ENCODE measurements around the gene PRR5.

PRR5 gene

DNA sequence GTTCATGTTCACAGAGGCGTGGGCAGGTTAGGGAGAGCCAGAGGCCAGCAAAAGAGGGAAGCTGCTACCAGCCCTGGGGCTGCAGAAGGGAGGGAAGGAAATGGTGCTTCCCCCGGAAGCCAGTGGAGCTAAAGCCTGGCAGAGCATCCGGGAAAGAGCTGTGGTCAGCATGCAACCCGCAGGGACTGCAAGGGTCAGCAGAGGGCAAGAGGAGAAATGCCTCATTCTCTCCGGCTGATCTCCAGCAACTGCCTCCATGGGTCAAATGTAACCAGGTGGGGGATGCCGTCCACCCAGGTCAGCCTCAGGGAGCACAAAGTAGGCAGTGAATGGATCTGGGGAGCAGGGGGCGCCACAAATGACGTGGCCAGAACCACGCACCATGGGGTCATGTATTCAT lies 36.9 kb upstream of the PRR5 start:
- no peak overlapping the region for H2AFZ ChIP-seq (ENCODE audit: low read length, unreplicated experiment)
- H3K36me3 ChIP-seq (ENCODE audit: insufficient read depth, low read length), result no peaks in the 10 kb centered on the region
- no peaks in the 10 kb centered on the region for H3K79me2 ChIP-seq (ENCODE audit: control insufficient read depth, insufficient read depth, low read length, unreplicated experiment)
- H3K4me1 ChIP-seq (ENCODE audit: control insufficient read depth, insufficient read depth, low read length, unreplicated experiment), result no peaks in the 10 kb centered on the region
- H3K27me3 ChIP-seq (ENCODE audit: insufficient read depth, low read length), result peaks cover 24% of the 10 kb centered on the region
- H3K4me3 ChIP-seq (ENCODE audit: low read depth, low read length), result no peak overlapping the region
- H3K27ac ChIP-seq (ENCODE audit: low read depth, low read length), result no peak overlapping the region

DNA sequence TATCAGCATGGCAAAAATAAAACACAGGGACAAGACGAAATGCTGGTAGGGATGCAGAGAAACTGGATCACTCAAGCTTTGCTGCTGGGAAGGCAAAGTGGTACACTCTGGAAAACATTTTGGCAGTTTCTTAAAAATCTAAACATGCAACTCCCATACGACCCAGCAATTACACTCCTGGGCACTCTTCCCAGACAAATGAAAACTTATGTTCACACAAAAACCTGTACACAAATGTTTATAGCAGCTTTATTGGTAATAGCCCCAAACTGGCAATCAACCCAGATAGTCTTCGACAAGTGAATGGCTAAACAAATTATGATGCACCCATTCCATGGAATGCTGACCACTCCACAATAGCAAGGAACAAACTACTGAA lies 35.8 kb upstream of the PRR5 start:
- H3K79me2 ChIP-seq (ENCODE audit: control insufficient read depth, insufficient read depth, low read length, unreplicated experiment), result no peaks in the 10 kb centered on the region
- H3K27ac ChIP-seq (ENCODE audit: low read depth, low read length), result no peak overlapping the region
- H2AFZ ChIP-seq (ENCODE audit: low read length, unreplicated experiment), result no peak overlapping the region
- H3K36me3 ChIP-seq (ENCODE audit: insufficient read depth, low read length), result no peaks in the 10 kb centered on the region
- H3K4me1 ChIP-seq (ENCODE audit: control insufficient read depth, insufficient read depth, low read length, unreplicated experiment), result no peaks in the 10 kb centered on the region
- H3K4me3 ChIP-seq (ENCODE audit: low read depth, low read length), result no peak overlapping the region
- peaks cover 27% of the 10 kb centered on the region for H3K27me3 ChIP-seq (ENCODE audit: insufficient read depth, low read length)

DNA sequence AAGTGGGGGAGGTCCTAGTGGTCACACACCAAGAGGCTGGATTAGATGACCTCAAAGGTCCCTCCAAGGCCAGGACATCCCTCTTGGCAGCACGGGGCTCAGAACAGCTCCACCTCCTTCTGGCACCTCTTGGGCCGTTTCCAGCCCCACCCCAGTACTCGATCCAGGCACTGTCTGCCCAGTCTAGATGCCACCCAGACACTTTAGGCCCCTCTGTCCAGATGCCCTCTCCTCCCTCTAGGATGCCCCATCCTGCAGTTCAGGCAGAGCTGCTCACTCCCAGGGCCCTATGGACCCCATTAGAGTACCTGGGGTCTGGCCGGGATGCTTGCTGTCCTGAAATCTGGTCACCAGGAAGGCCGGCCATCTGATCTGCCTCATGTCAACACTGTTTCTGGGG lies 34.7 kb upstream of the PRR5 start:
- Histone ChIP-seq H2AFZ (ENCODE audit: low read length, unreplicated experiment) (no peak overlapping the region), H3K4me1 (ENCODE audit: control insufficient read depth, insufficient read depth, low read length, unreplicated experiment) (no peaks in the 10 kb centered on the region), H3K36me3 (ENCODE audit: insufficient read depth, low read length) (no peaks in the 10 kb centered on the region), H3K27me3 (ENCODE audit: insufficient read depth, low read length) (peaks cover 22% of the 10 kb centered on the region), H3K27ac (ENCODE audit: low read depth, low read length) (no peak overlapping the region), H3K79me2 (ENCODE audit: control insufficient read depth, insufficient read depth, low read length, unreplicated experiment) (no peaks in the 10 kb centered on the region), H3K4me3 (ENCODE audit: low read depth, low read length) (no peak overlapping the region)

DNA sequence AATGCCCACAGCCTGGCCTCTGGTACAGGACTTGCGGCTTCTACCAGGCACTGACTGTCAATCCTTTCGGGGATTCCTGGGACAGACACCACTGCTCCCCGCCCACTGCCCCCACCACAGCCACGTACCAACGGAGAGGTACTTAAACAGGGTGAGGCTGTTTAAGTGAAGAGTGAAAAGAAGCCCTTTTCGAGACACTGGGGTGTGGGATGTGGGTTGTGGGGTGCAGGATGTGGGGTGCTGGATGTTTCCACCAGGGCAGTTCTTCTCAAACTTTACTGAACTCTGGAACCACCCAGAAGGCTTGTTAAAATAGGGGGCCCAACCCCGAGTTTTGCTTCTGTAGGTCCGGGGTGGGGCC lies 34.2 kb upstream of the PRR5 start:
- Histone ChIP-seq H3K36me3 (ENCODE audit: insufficient read depth, low read length) (no peaks in the 10 kb centered on the region), H2AFZ (ENCODE audit: low read length, unreplicated experiment) (no peak overlapping the region), H3K79me2 (ENCODE audit: control insufficient read depth, insufficient read depth, low read length, unreplicated experiment) (no peaks in the 10 kb centered on the region), H3K27me3 (ENCODE audit: insufficient read depth, low read length) (peaks cover 22% of the 10 kb centered on the region), H3K4me3 (ENCODE audit: low read depth, low read length) (no peak overlapping the region), H3K27ac (ENCODE audit: low read depth, low read length) (no peak overlapping the region), H3K4me1 (ENCODE audit: control insufficient read depth, insufficient read depth, low read length, unreplicated experiment) (no peaks in the 10 kb centered on the region)

DNA sequence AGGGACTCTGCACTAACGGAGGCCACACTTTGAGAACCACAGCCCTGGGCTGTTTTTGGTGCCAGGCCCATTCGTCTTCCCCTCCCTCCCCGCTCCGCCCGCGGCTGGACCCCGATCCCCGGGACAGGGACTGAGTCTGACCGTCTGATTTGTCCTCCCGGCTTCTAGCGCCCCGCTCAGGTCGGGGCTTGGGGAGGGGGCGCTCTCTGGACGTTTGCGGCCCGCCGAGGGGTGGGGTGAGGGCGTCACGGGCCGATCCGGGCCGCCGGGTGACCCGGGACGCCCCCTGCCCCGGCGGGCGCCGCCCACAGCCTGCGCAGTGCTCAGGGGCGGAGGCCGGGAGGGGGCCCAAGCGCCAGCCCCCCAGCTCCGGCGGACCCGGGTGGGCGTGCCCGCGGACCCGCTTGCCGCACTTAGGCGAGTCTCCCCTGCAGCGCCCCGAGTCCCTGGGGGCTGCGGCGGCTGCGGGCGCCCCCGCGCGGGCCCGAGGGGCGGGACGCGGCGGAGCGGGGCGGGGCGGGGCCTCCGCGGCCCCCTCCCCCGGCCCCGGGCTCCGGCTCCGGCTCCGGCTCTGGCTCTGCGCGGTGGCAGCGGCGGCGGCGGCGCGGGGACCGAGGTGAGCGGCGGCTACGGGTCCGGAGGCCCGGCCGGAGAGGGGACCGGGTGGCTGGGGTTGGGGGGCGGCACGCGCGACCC lies 33.7 kb upstream of the PRR5 start:
- Histone ChIP-seq H2AFZ (ENCODE audit: low read length, unreplicated experiment) (peak overlapping the region; percentile 14), H3K27me3 (ENCODE audit: insufficient read depth, low read length) (peaks cover 22% of the 10 kb centered on the region), H3K27ac (ENCODE audit: low read depth, low read length) (no peak overlapping the region), H3K36me3 (ENCODE audit: insufficient read depth, low read length) (no peaks in the 10 kb centered on the region), H3K4me1 (ENCODE audit: control insufficient read depth, insufficient read depth, low read length, unreplicated experiment) (no peaks in the 10 kb centered on the region), H3K79me2 (ENCODE audit: control insufficient read depth, insufficient read depth, low read length, unreplicated experiment) (no peaks in the 10 kb centered on the region), H3K4me3 (ENCODE audit: low read depth, low read length) (peak overlapping the region; percentile 49)

GRCh38 chr22:44668886-44669521 lies 33.0 kb upstream of the PRR5 start:
- Histone ChIP-seq H3K4me1 (ENCODE audit: control insufficient read depth, insufficient read depth, low read length, unreplicated experiment) (no peaks in the 10 kb centered on the region), H3K36me3 (ENCODE audit: insufficient read depth, low read length) (no peaks in the 10 kb centered on the region), H3K4me3 (ENCODE audit: low read depth, low read length) (peak overlapping the region; percentile 49; the same call in 1 of the 2 replicates), H3K27me3 (ENCODE audit: insufficient read depth, low read length) (peaks cover 22% of the 10 kb centered on the region), H3K79me2 (ENCODE audit: control insufficient read depth, insufficient read depth, low read length, unreplicated experiment) (no peaks in the 10 kb centered on the region), H3K27ac (ENCODE audit: low read depth, low read length) (no peak overlapping the region), H2AFZ (ENCODE audit: low read length, unreplicated experiment) (peak overlapping the region; percentile 14)

GRCh38 chr22:44669561-44669976 lies 32.4 kb upstream of the PRR5 start:
- no peak overlapping the region for H3K4me3 ChIP-seq (ENCODE audit: low read depth, low read length)
- H3K27me3 ChIP-seq (ENCODE audit: insufficient read depth, low read length), result peaks cover 22% of the 10 kb centered on the region
- H2AFZ ChIP-seq (ENCODE audit: low read length, unreplicated experiment), result no peak overlapping the region
- H3K79me2 ChIP-seq (ENCODE audit: control insufficient read depth, insufficient read depth, low read length, unreplicated experiment), result no peaks in the 10 kb centered on the region
- no peaks in the 10 kb centered on the region for H3K36me3 ChIP-seq (ENCODE audit: insufficient read depth, low read length)
- no peak overlapping the region for H3K27ac ChIP-seq (ENCODE audit: low read depth, low read length)
- no peaks in the 10 kb centered on the region for H3K4me1 ChIP-seq (ENCODE audit: control insufficient read depth, insufficient read depth, low read length, unreplicated experiment)

GRCh38 chr22:44670220-44670988 lies 31.6 kb upstream of the PRR5 start:
- Histone ChIP-seq H3K4me3 (ENCODE audit: low read depth, low read length) (no peak overlapping the region), H3K4me1 (ENCODE audit: control insufficient read depth, insufficient read depth, low read length, unreplicated experiment) (no peaks in the 10 kb centered on the region), H3K36me3 (ENCODE audit: insufficient read depth, low read length) (no peaks in the 10 kb centered on the region), H2AFZ (ENCODE audit: low read length, unreplicated experiment) (no peak overlapping the region), H3K79me2 (ENCODE audit: control insufficient read depth, insufficient read depth, low read length, unreplicated experiment) (no peaks in the 10 kb centered on the region), H3K27ac (ENCODE audit: low read depth, low read length) (no peak overlapping the region), H3K27me3 (ENCODE audit: insufficient read depth, low read length) (peaks cover 22% of the 10 kb centered on the region)

DNA sequence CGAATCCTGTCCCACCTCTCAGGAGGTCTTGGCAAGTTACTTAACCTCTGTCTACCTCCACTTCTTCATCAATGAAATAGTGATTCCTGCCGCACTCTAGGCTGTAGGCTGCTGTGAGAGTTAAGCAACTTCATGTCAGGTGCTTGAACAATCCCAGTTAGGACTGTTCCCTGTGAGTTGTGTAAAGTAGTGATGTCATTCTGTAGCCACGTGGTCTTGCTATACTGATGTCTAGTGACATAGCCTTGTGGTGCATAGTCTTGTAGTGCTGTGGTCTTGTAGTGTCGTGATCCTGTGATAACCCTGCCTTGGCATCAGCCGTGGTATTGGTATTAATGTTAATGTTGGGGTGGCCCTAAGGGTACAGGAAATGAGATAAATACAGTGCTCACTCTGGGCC lies 30.3 kb upstream of the PRR5 start:
- H3K27ac ChIP-seq (ENCODE audit: low read depth, low read length), result no peak overlapping the region
- H3K4me3 ChIP-seq (ENCODE audit: low read depth, low read length), result no peak overlapping the region
- peaks cover 22% of the 10 kb centered on the region for H3K27me3 ChIP-seq (ENCODE audit: insufficient read depth, low read length)
- H3K4me1 ChIP-seq (ENCODE audit: control insufficient read depth, insufficient read depth, low read length, unreplicated experiment), result no peaks in the 10 kb centered on the region
- H2AFZ ChIP-seq (ENCODE audit: low read length, unreplicated experiment), result no peak overlapping the region
- H3K36me3 ChIP-seq (ENCODE audit: insufficient read depth, low read length), result no peaks in the 10 kb centered on the region
- no peaks in the 10 kb centered on the region for H3K79me2 ChIP-seq (ENCODE audit: control insufficient read depth, insufficient read depth, low read length, unreplicated experiment)

DNA sequence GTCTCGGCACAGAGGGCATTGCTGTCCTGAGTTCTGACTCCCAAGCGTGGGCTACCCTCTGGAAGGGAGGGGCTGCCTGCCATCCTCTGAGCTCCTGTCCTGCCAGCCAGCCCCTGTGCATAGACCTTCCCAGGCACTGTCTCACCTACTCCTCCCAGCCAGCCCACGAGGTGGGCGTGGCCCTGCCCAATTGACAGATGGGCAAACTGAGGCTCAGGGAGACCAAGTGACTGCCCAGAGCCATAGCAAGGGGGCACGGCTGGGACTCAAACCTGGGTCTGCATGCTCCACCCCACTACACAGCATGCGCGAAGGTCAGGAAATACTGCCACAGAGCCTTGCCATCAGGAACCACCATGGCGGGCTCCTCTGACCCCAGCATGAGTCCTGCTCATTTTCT lies 29.4 kb upstream of the PRR5 start:
- H3K27ac ChIP-seq (ENCODE audit: low read depth, low read length), result no peak overlapping the region
- H3K79me2 ChIP-seq (ENCODE audit: control insufficient read depth, insufficient read depth, low read length, unreplicated experiment), result no peaks in the 10 kb centered on the region
- no peak overlapping the region for H3K4me3 ChIP-seq (ENCODE audit: low read depth, low read length)
- no peak overlapping the region for H2AFZ ChIP-seq (ENCODE audit: low read length, unreplicated experiment)
- peaks cover 21% of the 10 kb centered on the region for H3K27me3 ChIP-seq (ENCODE audit: insufficient read depth, low read length)
- no peaks in the 10 kb centered on the region for H3K4me1 ChIP-seq (ENCODE audit: control insufficient read depth, insufficient read depth, low read length, unreplicated experiment)
- H3K36me3 ChIP-seq (ENCODE audit: insufficient read depth, low read length), result no peaks in the 10 kb centered on the region

- peaks cover 14% of the 10 kb centered on the region for H3K27me3 ChIP-seq (ENCODE audit: insufficient read depth, low read length)
Measured at GRCh38 chr22:44673406-44673805, 28.6 kb upstream of the PRR5 start.

More at GRCh38 chr22:44673406-44673805, 28.6 kb upstream of the PRR5 start:
- H3K36me3 ChIP-seq (ENCODE audit: insufficient read depth, low read length), result no peaks in the 10 kb centered on the region
- no peaks in the 10 kb centered on the region for H3K79me2 ChIP-seq (ENCODE audit: control insufficient read depth, insufficient read depth, low read length, unreplicated experiment)
- H3K27ac ChIP-seq (ENCODE audit: low read depth, low read length), result no peak overlapping the region
- H3K4me3 ChIP-seq (ENCODE audit: low read depth, low read length), result no peak overlapping the region
- no peak overlapping the region for H2AFZ ChIP-seq (ENCODE audit: low read length, unreplicated experiment)
- H3K4me1 ChIP-seq (ENCODE audit: control insufficient read depth, insufficient read depth, low read length, unreplicated experiment), result no peaks in the 10 kb centered on the region

All from ACC112 (cell line).